Liver (tissue), 9 donors: ENCODE measurements around the gene GDF10. TPM values are rescaled to one million over a fixed set of nuclear protein-coding genes. Genes with fewer than 3 reads are reported as not detected.

ENCODE experiments used
- DNase-seq: peaks from one replicate; pipeline ENCODE4 v3.0.0-alpha.2; 2017; ENCODE audit warnings: low spot score
- H3K27ac ChIP-seq, 2 donors: one replicate each; pipeline ENCODE4 v1.7.0; 2013; ENCODE audit warnings: inconsistent platforms in 2 of 2, low read length in 2 of 2, control low read depth in 1 of 2, low read depth in 1 of 2, mild to moderate bottlenecking in 1 of 2
- H3K27me3 ChIP-seq, 4 donors: one replicate each; pipeline versions ENCODE4 v1.6.1 to v1.7.0; 2013; ENCODE audit warnings: low read length in 3 of 4, inconsistent platforms in 1 of 4, mild to moderate bottlenecking in 1 of 4, moderate library complexity in 1 of 4; ENCODE audit not compliant: control insufficient read depth in 4 of 4, insufficient read depth in 4 of 4
- H3K36me3 ChIP-seq, 4 donors: one replicate each; pipeline versions ENCODE4 v1.6.1 to v1.7.0; 2013; ENCODE audit warnings: low read length in 3 of 4, mild to moderate bottlenecking in 3 of 4, low read depth in 1 of 4, moderate library complexity in 1 of 4; ENCODE audit not compliant: control insufficient read depth in 4 of 4, insufficient read depth in 3 of 4
- H3K4me1 ChIP-seq, 4 donors: one replicate each; pipeline versions ENCODE4 v1.6.1 to v1.7.0; 2013; ENCODE audit warnings: low read length in 3 of 4, mild to moderate bottlenecking in 3 of 4, moderate library complexity in 1 of 4; ENCODE audit not compliant: control insufficient read depth in 4 of 4, insufficient read depth in 4 of 4
- H3K4me3 ChIP-seq, 3 donors: one replicate each; pipeline versions ENCODE4 v1.6.1 to v1.7.0; 2013; ENCODE audit warnings: low read length in 3 of 3, control low read depth in 1 of 3, low read depth in 1 of 3, mild to moderate bottlenecking in 1 of 3
- H3K9ac ChIP-seq, 2 donors: one replicate each; pipeline ENCODE4 v1.7.0; 2013; ENCODE audit warnings: low read length in 2 of 2, mild to moderate bottlenecking in 2 of 2, moderate library complexity in 2 of 2, control low read depth in 1 of 2, low read depth in 1 of 2
- H3K9me3 ChIP-seq, 4 donors: one replicate each; pipeline versions ENCODE4 v1.6.1 to v1.7.0; 2013; ENCODE audit warnings: low read length in 3 of 4; ENCODE audit not compliant: control insufficient read depth in 4 of 4
- EGR1 ChIP-seq, 2 donors: IDR thresholded peaks; 2 replicates each; pipeline ENCODE4 v1.6.1; 2016 to 2018; ENCODE audit warnings: antibody characterized with exemption in 2 of 2, low read depth in 2 of 2
- FOXA1 ChIP-seq: IDR thresholded peaks from 2 replicates; pipeline ENCODE4 v1.6.1; 2016; ENCODE audit warnings: antibody characterized with exemption
- FOXA2 ChIP-seq: IDR thresholded peaks from 2 replicates; pipeline ENCODE4 v1.6.1; 2016; ENCODE audit warnings: antibody characterized with exemption
- GABPA ChIP-seq, 2 donors: IDR thresholded peaks in 1 of 2; conservative IDR thresholded peaks in 1 of 2; 2 replicates each; pipeline ENCODE4 v1.6.1; 2016; ENCODE audit warnings: antibody characterized with exemption in 2 of 2, mild to moderate bottlenecking in 1 of 2, moderate library complexity in 1 of 2
- HNF4A ChIP-seq, 2 donors: conservative IDR thresholded peaks; 2 replicates each; pipeline ENCODE4 v1.6.1; 2016; ENCODE audit warnings: antibody characterized with exemption in 2 of 2, mild to moderate bottlenecking in 2 of 2
- HNF4G ChIP-seq: IDR thresholded peaks from 2 replicates; pipeline ENCODE4 v1.6.1; 2016; ENCODE audit warnings: antibody characterized with exemption
- JUND ChIP-seq, 2 donors: IDR thresholded peaks; 2 replicates each; pipeline ENCODE4 v1.6.1; 2016; ENCODE audit warnings: antibody characterized with exemption in 2 of 2
- NR2F2 ChIP-seq: IDR thresholded peaks from 2 replicates; pipeline ENCODE4 v1.6.1; 2016; ENCODE audit warnings: antibody characterized with exemption
- RAD21 ChIP-seq, 2 donors: IDR thresholded peaks; 2 replicates each; pipeline ENCODE4 v1.6.1; 2016; ENCODE audit warnings: antibody characterized with exemption in 2 of 2, mild to moderate bottlenecking in 2 of 2
- RXRA ChIP-seq, 2 donors: IDR thresholded peaks; 2 replicates each; pipeline ENCODE4 v1.6.1; 2017 to 2018; ENCODE audit warnings: antibody characterized with exemption in 2 of 2, mild to moderate bottlenecking in 1 of 2
- SP1 ChIP-seq: IDR thresholded peaks from 2 replicates; pipeline ENCODE4 v1.6.1; 2018; ENCODE audit warnings: antibody characterized with exemption, mild to moderate bottlenecking
- TAF1 ChIP-seq: conservative IDR thresholded peaks from 2 replicates; pipeline ENCODE4 v1.6.1; 2016; ENCODE audit warnings: antibody characterized with exemption, mild to moderate bottlenecking
- YY1 ChIP-seq: IDR thresholded peaks from 2 replicates; pipeline ENCODE4 v1.6.1; 2016; ENCODE audit warnings: antibody characterized with exemption, mild to moderate bottlenecking
- WGBS: extraction: QIAGEN DNeasy Blood & Tissue Kit; methylation state at CpG from one replicate; pipeline ENCODE4 v1.1.7; 2013; 5-methylcytosine and 5-hydroxymethylcytosine counted together
- polyA plus RNA-seq, 2 donors: library from polyadenylated mRNA; stranded (reverse) in 1 of 2; unstranded in 1 of 2; fragments of 200-250 nt in 1 of 2; fragments of >200 nt in 1 of 2; fragmentation: Nextera tagmentation in 1 of 2; extraction: Ambion mirVana in 1 of 2; gene quantifications; one replicate each; pipeline versions ENCODE4 v1.2.1 to v1.2.3, GENCODE V29; 2013 to 2015
- total RNA-seq, 2 donors: library from RNA; depleted of rRNA; stranded (reverse); fragments of >200 nt; gene quantifications; one replicate each; pipeline ENCODE4 v1.2.3, GENCODE V29; 2014
- TF ChIP-seq, protein P1 (sequence below): IDR thresholded peaks from 2 replicates; pipeline ENCODE4 v1.6.1; 2016; ENCODE audit warnings: antibody characterized with exemption
- TF ChIP-seq, protein P2 (sequence below): IDR thresholded peaks from 2 replicates; pipeline ENCODE4 v1.6.1; 2016; ENCODE audit warnings: antibody characterized with exemption
- TF ChIP-seq, protein P3 (sequence below): fragments of 150-350 bp; IDR thresholded peaks from 2 replicates; pipeline ENCODE4 v1.5.1; 2017; ENCODE audit warnings: improper control_type of control experiment, low read depth, low read length; ENCODE audit not compliant: missing input control
- TF ChIP-seq, protein P4 (sequence below): IDR thresholded peaks from 2 replicates; pipeline ENCODE4 v1.6.1; 2016; ENCODE audit warnings: antibody characterized with exemption, mild to moderate bottlenecking
- TF ChIP-seq, protein P5 (sequence below): IDR thresholded peaks from 2 replicates; pipeline ENCODE4 v1.6.1; 2016; ENCODE audit warnings: antibody characterized with exemption
- donor health status: healthy.
- donor health status: healthy.
- donor health status: healthy.
- donor health status: healthy.
- donor health status: healthy.

GDF10 gene
- total and polyA plus RNA-seq, 4 donors: under 0.01 to 0.28 (median 0.11) TPM

DNA sequence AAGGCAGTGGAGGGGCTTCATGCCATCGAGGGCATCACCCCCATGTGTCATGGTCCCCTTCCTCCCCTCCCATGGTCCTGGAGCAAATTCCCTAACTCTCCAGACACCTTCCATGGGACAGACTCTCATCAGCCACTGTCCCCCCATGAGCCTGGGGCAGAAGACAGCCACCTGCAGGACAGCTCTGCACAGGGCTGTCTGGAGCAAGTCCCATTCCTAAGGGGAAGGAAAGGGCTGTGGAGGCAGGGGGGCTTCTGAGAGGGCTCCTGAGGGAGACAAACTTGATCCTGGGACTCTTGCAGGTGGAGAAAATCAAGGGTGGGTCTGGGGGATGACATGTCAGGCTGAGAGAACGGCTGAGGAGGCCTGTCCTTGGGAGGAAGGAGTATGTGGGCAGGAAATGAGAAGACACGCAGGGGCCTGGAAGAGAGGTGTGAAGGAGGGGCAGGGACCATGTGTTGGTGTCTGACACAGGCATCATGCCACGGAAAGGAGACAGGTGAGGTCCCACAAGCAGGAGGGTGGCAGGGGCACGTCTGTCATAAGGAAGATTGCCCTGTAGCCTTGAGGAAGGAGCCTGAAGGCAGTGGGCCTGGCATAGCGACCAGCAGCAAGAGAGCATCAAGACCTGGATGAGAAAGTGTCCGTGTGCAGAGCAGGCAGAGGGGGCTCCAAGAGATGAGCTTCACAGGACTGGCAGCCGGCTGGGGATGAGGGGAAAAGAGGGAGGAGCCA, 14.4 kb upstream of the GDF10 start:
- H3K27me3 ChIP-seq: peaks cover 0 to 3% (median 0%) of the 10 kb centered on the region in 4 donors
- no peaks in the 10 kb centered on the region for H3K9me3 ChIP-seq
- TF ChIP-seq EGR1 (IDR thresholded peaks at IDR 0.05; ENCODE audit: low read depth in 2 of 2) (no peak), GABPA (IDR thresholded peaks at IDR 0.05 in 1 of 2, conservative IDR thresholded peaks at IDR 0.05 in 1 of 2) (no peak), SP1 (no peak)
- H3K36me3 ChIP-seq: no peaks in the 10 kb centered on the region
- DNase-seq: no peak
- no peak overlapping the region for H3K9ac ChIP-seq
- 67% methylated on average over 8 of the region's 8 CpGs for WGBS
- H3K27ac ChIP-seq: no peak overlapping the region
- H3K4me3 ChIP-seq: no peak overlapping the region
- H3K4me1 ChIP-seq: no peaks in the 10 kb centered on the region

DNA sequence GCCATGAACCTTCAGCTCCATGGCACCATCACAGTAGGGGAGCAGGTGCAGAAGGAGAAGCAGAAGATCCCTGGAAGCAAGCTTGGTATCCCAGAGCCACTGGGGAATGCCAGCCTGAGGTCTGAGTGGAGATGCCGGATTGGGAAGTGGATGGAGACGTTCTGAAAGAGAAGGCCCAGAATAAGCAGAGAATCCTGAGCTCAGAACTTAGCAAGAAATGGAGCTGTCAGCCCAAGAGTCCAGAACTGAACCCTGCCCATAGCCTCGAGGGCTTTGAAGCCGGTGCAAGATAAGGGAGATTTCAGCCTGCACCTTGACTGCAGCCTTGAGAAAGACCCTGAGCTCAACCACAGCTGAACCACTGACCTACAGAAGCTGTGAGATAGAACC, 13.9 kb upstream of the GDF10 start:
- Histone ChIP-seq H3K4me1 (no peaks in the 10 kb centered on the region), H3K4me3 (no peak overlapping the region), H3K9me3 (no peaks in the 10 kb centered on the region), H3K27me3 (peaks cover 0 to 3% (median 0%) of the 10 kb centered on the region in 4 donors), H3K36me3 (no peaks in the 10 kb centered on the region), H3K27ac (no peak overlapping the region), H3K9ac (no peak overlapping the region)
- 83% methylated on average over 4 of the region's 4 CpGs for WGBS
- TF ChIP-seq HNF4G: no peak
- TF ChIP-seq FOXA2: no peak
- no peak for DNase-seq

DNA sequence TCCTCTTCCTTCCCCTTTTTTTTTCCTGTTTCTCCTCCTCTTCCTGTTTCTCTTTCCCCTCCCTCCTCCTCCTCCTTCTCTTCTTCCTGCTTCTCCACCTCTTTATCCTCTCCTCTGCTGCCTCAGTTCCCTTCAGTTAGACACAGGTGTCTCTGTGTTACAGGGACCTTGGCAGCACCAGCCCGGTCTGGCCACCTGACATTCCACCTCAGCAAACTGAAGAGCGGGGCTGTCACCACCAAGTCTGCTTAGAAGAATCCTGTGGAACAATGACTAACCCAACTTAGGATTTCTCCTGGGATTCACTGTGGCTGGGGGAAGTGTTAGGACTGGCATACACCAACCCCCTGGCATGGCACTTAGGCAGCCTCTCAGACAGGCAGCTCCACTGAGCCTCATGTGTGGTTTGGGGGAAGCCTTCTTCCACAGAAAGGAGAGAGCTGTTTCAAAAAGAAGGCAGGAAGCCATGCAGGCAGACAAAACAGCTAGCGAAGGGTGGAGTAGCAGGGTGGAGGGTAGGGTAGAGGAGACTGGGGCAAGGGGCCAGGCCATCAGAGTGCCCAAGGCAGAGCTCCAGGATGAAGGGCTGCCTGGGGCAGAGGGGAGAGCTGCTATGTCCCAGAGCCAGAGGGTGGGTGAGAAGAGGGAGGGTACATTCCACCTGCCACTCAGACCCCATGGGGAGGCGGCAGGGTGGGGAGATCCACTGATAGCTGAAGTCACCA, 13.2 kb upstream of the GDF10 start:
- TF ChIP-seq RXRA (IDR thresholded peaks at IDR 0.05) (no peak), HNF4A (conservative IDR thresholded peaks at IDR 0.05) (no peak), FOXA2 (no peak), RAD21 (IDR thresholded peaks at IDR 0.05) (no peak), GABPA (IDR thresholded peaks at IDR 0.05 in 1 of 2, conservative IDR thresholded peaks at IDR 0.05 in 1 of 2) (no peak), SP1 (no peak), YY1 (no peak), FOXA1 (no peak), NR2F2 (no peak), EGR1 (IDR thresholded peaks at IDR 0.05; ENCODE audit: low read depth in 2 of 2) (no peak), JUND (IDR thresholded peaks at IDR 0.05) (no peak), TAF1 (no peak)
- TF ChIP-seq, protein P1, sequence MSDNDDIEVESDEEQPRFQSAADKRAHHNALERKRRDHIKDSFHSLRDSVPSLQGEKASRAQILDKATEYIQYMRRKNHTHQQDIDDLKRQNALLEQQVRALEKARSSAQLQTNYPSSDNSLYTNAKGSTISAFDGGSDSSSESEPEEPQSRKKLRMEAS: no peak
- TF ChIP-seq, protein P2, sequence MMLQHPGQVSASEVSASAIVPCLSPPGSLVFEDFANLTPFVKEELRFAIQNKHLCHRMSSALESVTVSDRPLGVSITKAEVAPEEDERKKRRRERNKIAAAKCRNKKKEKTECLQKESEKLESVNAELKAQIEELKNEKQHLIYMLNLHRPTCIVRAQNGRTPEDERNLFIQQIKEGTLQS: no peak
- TF ChIP-seq, protein P3, sequence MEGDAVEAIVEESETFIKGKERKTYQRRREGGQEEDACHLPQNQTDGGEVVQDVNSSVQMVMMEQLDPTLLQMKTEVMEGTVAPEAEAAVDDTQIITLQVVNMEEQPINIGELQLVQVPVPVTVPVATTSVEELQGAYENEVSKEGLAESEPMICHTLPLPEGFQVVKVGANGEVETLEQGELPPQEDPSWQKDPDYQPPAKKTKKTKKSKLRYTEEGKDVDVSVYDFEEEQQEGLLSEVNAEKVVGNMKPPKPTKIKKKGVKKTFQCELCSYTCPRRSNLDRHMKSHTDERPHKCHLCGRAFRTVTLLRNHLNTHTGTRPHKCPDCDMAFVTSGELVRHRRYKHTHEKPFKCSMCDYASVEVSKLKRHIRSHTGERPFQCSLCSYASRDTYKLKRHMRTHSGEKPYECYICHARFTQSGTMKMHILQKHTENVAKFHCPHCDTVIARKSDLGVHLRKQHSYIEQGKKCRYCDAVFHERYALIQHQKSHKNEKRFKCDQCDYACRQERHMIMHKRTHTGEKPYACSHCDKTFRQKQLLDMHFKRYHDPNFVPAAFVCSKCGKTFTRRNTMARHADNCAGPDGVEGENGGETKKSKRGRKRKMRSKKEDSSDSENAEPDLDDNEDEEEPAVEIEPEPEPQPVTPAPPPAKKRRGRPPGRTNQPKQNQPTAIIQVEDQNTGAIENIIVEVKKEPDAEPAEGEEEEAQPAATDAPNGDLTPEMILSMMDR: no peak
- TF ChIP-seq, protein P4, sequence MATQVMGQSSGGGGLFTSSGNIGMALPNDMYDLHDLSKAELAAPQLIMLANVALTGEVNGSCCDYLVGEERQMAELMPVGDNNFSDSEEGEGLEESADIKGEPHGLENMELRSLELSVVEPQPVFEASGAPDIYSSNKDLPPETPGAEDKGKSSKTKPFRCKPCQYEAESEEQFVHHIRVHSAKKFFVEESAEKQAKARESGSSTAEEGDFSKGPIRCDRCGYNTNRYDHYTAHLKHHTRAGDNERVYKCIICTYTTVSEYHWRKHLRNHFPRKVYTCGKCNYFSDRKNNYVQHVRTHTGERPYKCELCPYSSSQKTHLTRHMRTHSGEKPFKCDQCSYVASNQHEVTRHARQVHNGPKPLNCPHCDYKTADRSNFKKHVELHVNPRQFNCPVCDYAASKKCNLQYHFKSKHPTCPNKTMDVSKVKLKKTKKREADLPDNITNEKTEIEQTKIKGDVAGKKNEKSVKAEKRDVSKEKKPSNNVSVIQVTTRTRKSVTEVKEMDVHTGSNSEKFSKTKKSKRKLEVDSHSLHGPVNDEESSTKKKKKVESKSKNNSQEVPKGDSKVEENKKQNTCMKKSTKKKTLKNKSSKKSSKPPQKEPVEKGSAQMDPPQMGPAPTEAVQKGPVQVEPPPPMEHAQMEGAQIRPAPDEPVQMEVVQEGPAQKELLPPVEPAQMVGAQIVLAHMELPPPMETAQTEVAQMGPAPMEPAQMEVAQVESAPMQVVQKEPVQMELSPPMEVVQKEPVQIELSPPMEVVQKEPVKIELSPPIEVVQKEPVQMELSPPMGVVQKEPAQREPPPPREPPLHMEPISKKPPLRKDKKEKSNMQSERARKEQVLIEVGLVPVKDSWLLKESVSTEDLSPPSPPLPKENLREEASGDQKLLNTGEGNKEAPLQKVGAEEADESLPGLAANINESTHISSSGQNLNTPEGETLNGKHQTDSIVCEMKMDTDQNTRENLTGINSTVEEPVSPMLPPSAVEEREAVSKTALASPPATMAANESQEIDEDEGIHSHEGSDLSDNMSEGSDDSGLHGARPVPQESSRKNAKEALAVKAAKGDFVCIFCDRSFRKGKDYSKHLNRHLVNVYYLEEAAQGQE: no peak
- TF ChIP-seq, protein P5, sequence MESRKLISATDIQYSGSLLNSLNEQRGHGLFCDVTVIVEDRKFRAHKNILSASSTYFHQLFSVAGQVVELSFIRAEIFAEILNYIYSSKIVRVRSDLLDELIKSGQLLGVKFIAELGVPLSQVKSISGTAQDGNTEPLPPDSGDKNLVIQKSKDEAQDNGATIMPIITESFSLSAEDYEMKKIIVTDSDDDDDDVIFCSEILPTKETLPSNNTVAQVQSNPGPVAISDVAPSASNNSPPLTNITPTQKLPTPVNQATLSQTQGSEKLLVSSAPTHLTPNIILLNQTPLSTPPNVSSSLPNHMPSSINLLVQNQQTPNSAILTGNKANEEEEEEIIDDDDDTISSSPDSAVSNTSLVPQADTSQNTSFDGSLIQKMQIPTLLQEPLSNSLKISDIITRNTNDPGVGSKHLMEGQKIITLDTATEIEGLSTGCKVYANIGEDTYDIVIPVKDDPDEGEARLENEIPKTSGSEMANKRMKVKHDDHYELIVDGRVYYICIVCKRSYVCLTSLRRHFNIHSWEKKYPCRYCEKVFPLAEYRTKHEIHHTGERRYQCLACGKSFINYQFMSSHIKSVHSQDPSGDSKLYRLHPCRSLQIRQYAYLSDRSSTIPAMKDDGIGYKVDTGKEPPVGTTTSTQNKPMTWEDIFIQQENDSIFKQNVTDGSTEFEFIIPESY: no peak
- no peak for DNase-seq
- no peaks in the 10 kb centered on the region for H3K9me3 ChIP-seq
- no peak overlapping the region for H3K9ac ChIP-seq
- H3K4me1 ChIP-seq: no peaks in the 10 kb centered on the region
- peaks cover 0 to 3% (median 0%) of the 10 kb centered on the region in 4 donors for H3K27me3 ChIP-seq
- no peak overlapping the region for H3K4me3 ChIP-seq
- 83% methylated on average over 4 of the region's 4 CpGs for WGBS
- H3K27ac ChIP-seq: no peak overlapping the region
- no peaks in the 10 kb centered on the region for H3K36me3 ChIP-seq
